GM18520 (cell line): ENCODE measurements around the gene NTM.

Experiments used
- ATAC-seq: cut with Tn5 transposase; IDR thresholded peaks from one replicate; pipeline ENCODE4 v1.9.1; 2021; ENCODE audit not compliant: unreplicated experiment

Gene NTM

GRCh38 chr11:131593301-131593700 lies 222.9 kb downstream of the NTM start:
- no peak for ATAC-seq

- ATAC-seq: no peak
Measured at GRCh38 chr11:131595797-131596196, 225.4 kb downstream of the NTM start.

DNA sequence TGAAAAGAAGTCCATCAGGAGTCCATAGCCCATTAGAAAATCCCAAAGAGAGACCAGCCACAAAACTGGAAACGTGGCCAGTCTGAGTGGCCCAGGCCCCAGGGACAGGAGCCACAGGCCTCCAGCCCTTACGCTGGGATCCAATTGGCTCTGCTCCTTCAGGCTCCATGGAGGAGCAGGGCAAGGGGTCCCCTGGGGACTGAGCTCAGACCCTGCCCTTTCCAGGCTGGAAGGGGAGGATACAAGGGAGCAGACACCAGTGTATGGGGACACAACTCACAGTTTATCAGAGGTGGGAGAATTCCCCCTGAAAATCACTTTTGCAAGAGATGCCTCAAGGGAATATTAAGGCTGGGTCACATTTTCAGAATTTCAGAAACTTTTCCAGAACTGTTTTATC lies 227.5 kb downstream of the NTM start:
- ATAC-seq: no peak

DNA sequence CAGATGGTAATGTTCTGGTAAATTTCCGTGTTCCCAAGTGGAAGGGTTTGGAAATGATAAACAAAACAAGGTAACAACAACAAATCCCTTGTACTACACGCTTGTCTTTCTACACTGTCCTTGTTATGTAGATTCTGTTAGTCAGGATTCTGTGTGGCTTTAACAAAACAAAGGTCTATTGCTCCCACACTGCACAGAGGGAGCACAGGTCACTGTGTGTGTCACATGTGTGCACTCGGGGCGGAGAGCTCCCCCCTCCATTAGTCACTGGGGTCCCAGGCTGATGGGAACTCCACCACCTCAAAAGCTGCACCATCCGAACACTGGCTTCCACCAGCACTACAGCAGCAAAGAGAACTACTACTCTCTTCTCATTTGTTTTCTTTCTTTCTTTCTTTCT lies 227.9 kb downstream of the NTM start:
- no peak for ATAC-seq

DNA sequence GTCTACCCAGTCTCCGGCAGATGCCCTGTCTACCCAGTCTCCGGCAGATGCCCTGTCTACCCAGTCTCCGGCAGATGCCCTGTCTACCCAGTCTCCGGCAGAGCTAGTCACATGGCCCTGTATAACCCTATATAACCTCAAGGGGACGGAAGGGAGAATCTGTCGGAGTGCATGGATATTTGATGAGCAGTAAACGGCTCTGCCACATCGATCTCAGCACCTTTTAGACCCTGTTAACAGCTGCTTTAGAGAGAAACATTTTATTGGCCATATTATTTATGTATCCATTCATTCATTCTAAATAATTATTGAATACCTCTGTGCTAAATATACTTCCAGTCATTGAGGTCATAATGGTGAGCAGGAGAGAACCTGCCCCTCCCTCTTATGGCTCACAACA lies 228.9 kb downstream of the NTM start:
- ATAC-seq: no peak

DNA sequence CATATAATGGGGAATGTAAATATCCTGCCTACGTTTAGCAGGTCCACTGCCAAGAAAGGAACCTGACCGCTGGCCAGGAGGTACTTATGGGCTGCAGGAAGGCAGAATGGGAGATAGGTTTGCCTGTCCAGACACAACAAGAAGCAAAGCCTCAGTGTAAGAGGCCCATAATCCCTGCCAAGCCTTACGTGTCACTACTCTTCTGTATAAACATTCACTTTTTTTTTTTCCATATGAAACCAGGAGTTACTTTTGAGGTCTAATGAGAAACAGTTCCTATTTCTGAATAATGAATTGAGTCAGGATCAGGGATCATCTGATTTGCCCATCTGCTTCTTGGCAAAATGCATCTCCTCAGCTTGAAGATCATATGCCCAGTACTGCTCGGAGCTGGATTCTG lies 230.2 kb downstream of the NTM start:
- no peak for ATAC-seq

GRCh38 chr11:131601586-131601985 lies 231.2 kb downstream of the NTM start:
- no peak for ATAC-seq

GRCh38 chr11:131602431-131602830 lies 232.0 kb downstream of the NTM start:
- ATAC-seq: no peak

DNA sequence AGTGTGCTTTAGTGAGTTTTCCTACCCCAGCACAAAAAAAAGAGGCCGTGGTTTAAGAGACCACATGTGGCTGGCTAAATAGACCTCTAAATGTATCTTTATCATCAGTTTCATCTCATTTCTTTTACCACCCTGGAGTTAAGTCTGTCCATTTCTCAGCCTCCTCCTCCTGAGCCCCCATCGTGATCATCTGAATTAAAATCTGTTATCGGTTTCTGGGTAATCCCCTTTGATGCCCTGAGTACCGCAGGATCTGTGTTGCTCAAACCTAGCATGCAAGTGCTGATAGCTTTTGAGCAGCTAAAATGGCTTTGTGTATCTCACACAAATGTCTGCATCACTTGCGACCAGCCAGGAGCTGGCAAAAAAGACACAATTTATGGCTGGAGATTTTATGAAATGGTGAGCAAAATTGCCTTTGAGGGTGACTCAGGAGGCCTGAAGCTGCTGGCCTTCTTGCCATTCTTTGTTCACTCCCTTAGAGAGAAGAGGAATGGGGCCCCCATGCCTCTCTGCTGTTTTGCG lies 236.5 kb downstream of the NTM start:
- no peak for ATAC-seq

DNA sequence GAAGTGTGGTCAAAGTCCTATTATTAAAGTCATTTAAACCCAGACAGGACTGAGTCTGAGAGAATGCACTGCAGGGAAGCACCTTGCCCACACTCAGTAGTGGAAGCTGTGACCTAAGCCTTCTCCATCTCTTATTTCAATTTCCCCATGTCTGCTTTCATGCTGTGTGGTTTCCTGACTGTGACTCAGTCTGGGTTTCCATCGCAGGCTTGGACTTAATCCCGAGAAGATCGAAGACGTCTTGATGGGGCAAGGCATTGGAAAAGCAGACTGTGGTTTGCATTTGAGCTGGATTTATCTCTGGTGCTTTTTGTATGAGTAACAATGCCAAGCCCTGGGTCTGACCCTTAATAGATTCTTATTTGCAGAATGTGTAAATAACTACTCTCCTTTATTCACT lies 238.9 kb downstream of the NTM start:
- ATAC-seq: no peak

- ATAC-seq: no peak
Measured at GRCh38 chr11:131609921-131610320, 239.5 kb downstream of the NTM start.

GRCh38 chr11:131611322-131611721 lies 240.9 kb downstream of the NTM start:
- ATAC-seq: no peak

DNA sequence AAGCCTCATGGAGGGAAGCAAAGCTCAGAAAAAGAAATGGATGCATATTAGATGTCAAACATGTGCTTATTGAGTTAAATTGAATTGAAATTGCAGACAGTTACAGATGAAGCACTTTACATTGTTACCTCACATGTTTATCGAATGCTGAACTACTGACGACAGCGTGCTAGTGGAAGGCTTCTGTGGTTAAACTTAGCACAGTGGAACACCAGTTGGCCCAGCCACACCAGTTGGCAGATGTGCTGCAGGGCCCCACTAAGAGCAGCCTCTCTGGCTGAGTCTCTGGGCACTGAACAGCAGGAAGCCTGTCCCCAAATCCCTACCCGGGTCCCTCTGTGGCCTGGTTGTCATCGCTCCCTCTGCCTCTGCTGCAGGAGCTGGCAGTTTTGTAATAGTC lies 242.1 kb downstream of the NTM start:
- no peak for ATAC-seq

- no peak for ATAC-seq
Measured at GRCh38 chr11:131614631-131615030, 244.2 kb downstream of the NTM start.

- ATAC-seq: no peak
Measured at GRCh38 chr11:131615611-131616010, 245.2 kb downstream of the NTM start.

DNA sequence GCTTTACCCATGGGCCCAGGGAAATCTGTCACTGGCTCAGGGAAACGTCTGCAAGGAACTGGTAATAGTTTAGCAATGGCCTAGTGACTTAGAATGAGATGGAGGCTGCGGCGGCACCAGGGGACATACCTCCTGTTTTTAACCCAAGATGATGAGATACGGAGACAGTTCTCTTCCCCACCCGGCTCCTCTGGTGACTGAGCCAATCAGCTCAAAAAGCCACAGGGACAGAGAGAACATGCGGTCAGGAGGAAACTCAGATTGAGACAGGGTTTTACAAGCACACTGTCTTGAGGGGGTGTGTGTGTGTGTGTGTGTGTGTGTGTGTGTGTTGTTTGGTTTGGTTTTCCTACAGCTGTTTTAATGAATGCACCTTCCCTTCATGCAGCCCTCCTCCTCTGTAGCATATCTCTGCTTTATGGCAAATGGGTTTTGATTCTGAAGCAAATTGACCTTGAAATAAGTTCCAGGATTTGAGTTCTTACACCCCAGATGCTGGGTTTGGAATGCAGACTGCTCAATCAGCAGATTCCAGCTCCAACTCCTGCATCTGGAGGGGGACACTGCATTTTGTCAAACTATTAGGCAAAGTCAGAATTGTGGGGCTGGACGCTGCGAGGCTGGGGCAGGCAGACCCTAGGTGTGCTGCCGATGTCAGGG lies 246.2 kb downstream of the NTM start:
- ATAC-seq: no peak

DNA sequence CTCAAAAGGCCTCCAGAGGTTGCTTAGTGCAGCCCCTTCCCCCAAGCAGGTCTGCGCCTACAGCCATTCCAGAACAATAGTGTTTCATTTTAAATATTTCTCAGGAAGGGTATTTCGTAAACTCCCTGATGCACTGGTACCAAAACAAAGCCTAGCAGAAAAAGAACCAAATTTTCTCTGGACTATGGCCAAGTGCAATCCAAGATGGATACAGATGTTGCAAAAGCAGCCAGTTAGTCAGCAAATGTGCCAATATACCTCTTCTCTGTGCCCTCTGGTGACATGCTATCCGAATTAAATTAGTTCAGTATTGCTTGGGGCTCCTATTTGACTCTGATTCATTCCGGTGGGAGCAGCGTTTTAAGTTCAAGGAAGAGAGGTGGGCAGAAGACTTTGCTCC lies 247.8 kb downstream of the NTM start:
- no peak for ATAC-seq

DNA sequence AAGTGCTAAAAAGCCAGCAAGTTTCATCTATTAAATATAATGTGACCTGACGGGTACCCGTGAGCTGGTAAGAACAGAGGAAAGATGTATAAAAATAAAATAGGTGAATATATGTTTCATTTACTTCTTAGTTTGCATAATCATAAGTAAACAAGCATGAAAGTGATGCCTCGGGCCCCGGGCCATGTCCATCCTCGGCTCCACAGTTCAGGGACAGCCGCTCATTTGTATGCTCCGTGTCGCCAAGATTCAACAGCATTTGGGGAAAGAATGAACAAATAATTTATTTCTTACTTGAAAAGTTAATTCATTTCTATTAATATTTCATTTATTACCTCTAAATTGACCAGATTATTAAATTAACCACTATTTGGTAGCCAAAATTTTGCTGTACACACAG lies 251.8 kb downstream of the NTM start:
- no peak for ATAC-seq

DNA sequence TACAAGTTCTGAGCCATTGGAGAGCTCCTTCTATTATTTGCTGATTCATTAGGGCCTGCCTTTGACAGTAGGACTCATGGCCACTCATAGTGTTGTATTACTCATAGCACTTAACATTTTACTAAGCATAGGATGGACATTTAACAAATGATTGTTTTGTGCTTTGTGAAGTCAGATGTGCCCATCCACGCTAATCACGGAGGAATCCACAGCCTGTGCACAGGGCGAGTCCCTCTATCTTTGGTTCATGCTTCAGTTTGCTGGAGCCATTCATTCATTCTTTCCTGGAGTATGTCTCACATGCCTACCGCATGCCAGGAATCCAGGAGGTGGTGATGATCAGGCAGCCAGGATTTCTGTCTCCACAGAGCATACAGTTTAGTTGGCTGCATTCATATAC lies 254.1 kb downstream of the NTM start:
- ATAC-seq: no peak

GRCh38 chr11:131626788-131627187 lies 256.4 kb downstream of the NTM start:
- no peak for ATAC-seq

DNA sequence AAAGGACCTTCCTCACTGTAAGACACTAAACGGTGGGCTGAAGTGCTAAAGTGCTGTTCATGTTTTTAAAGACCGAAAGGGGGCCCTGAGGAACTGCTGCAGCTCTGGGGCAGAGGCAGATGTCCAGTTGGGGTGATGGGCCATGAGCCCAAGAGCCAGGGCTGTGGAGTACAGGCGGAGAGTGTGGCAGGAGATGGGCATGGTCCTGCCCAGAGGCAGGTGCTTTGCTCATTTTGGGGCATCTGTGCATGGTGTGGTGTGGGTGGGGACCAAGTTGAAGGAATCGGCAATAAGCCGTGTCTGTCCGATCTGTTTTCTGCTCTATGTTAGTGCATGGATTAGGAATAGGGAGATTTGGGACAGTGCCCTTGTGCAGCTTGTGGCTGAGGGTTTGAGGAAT lies 258.3 kb downstream of the NTM start:
- no peak for ATAC-seq

DNA sequence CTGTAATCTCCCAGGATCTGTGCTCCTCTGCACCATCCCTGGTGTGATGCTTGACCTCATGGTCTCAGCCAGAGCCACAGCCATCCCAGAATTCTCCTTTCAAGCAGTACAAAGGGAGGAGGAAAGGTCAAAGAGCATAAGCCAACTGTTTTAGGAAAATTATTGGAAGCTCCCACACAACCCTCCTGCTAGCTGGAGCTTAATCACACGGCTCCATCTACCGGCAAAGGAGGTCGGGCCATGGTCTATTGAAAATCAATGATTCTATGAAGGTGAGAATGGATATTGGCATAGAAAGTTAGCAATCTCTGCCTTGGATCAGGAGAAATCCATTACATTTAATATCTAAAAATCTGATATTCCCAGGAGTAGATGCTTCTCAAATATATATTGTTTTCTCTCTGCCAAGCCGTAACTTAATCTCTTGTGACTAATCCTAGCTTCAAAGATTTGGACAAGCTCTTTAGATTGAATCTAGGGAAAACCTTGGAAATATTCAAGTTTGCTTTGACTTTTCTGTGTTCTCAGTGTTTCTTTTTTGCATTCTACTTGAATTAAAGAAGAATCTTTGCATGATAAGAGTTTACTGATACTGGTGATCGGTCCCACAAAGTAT lies 259.6 kb downstream of the NTM start:
- ATAC-seq: no peak

- no peak for ATAC-seq
Measured at GRCh38 chr11:131632971-131633370, 262.6 kb downstream of the NTM start.
